HG03045 (cell line): ENCODE data around the gene CACNB2.

Experiments used
- ATAC-seq: cut with Tn5 transposase; IDR thresholded peaks from one replicate; pipeline ENCODE4 v1.9.1; 2021; ENCODE audit warnings: mild to moderate bottlenecking, moderate library complexity; ENCODE audit not compliant: unreplicated experiment

CACNB2 gene

DNA sequence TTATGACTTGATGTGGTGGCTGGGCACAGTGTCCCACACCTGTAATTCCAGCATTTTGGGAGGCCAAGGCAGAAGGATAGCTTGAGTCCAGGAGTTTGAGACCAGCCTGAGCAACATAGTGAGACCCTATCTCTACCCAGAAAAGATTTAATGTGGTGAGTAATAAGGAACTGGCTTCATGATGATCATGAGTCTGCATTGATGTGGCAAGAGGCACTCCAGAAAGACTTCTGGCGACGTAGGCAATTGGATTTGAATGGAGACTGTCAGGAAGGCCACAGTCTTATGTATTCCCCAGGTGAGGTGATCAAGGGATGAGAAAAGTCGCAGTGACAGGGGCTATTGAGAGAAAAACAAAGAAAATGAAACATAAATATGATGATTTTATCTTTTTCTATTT, 138.0 kb downstream of the CACNB2 start:
- ATAC-seq, result no peak

DNA sequence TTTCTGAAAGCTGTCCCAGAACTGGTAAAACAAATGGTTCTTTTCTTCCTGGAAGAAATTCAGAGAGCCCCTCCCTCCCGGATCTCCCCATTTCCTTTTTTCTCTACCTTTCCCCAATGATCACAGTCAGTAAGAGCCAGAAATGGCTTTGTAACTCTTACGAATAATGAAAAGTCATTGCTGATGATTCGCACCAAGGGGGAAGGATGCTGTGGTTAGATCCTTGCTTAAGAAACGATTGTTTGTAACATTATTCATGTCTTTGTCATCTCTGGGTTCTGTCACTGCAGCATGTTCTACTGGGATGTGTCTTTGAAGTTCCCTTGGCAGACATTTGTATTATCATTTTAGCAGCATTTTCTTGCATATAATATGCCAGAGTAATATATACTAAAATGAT, 138.9 kb downstream of the CACNB2 start:
- ATAC-seq, result no peak

DNA sequence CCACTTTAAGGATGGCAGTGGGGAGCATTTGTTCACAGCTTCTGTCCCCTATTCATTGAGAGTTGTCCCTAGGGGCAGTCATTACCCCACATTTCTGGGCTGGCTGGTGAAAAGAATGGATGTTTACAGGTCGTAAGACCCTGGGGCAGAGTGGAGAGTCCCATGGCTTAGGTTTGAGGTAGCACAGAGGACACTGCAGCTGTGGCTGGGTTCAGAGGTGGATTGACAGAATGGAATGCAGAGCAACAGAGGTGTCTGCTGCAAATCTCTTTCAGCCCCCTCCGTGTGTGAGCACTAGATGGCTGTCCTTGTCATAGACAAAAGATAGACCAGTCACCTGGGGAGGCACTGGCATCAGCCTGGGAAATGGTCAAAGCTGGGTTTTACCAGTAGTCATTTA, 141.9 kb downstream of the CACNB2 start:
- no peak for ATAC-seq

GRCh38 chr10:18290651-18291313, 150.6 kb downstream of the CACNB2 start:
- ATAC-seq, result no peak

- no peak for ATAC-seq
Observed at GRCh38 chr10:18293536-18294510, 153.6 kb downstream of the CACNB2 start.

- ATAC-seq, result no peak
Observed at GRCh38 chr10:18294633-18295032, 154.4 kb downstream of the CACNB2 start.

DNA sequence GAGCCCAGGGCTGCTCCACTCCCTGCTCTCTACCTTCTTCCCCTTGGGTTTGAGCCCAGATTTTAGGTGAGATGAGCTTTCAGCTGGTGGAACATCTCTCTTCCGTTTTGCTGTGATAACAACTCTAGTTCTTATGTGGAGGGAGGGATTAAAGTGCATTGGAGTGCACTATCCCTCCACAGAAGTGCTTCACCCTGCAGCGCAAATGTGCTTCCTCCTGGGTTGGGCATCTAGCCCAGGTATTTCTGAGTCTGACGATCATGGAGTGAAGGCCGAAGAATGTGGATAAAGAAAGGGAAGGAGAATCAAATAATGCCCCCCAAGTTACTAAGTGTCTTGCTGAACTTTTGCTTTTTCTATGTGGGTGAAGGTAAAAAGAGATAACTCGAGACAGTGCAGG, 157.4 kb downstream of the CACNB2 start:
- ATAC-seq, result no peak

DNA sequence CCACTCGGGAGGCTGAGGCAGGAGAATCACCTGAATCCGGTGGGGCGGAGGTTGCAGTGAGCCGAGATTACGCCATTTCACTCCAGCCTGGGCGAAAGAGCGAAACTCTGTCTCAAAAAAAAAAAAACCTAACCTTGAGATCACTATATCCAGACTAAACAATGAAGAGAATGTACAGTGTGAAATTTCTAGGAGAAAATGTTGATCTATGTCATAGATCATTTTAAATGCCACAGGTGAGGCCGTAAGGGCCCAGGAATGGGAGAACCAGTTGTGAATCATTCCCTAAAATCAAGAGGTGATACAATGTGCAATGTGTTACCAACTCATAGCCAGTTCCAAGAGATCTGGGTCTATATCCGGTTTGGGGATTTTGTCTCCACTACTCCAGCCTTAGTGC, 158.0 kb downstream of the CACNB2 start:
- no peak for ATAC-seq

DNA sequence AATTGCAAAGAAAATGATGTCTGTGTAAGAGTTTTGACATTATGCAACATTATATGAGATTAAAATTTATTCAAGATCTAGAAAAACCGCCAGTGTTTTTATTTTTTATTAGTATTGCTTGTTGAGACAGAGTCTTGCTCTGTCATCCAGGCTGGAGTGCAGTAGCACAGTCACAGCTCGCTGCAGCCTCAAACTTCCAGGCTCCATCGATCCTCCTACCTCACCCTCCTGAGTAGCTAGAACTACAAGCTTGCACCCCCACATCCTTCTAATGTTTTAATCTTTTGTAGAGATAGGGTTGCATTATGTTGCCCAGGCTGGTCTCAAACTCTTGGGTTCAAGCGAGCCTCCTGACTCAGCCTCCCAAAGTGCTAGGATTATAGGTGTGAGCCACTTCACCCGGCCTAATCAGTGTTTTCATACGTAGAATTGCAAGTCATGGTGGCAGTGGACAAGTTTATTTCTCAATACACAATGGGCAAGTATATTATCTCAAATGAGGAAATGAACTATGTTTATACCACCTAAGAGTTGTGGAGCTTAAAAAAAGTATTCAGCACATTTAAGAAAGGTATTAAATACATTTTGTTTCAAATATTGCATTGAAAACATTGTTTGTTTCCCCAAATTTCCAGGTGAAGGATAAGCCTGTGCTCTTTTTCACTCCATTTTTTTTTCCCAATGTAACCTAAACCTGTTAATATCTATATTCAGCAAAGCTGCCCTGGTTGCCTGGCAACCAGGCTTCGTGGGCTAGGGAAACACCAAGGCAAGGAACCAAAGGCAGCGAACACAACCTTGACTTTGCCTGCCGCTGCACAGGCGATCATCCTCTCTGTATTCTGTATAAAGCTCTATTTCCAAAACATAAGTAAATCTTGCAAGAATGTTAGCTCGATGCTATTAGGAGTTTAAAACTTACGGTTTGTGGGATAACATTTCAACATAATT, 163.9 kb downstream of the CACNB2 start:
- ATAC-seq, result no peak

DNA sequence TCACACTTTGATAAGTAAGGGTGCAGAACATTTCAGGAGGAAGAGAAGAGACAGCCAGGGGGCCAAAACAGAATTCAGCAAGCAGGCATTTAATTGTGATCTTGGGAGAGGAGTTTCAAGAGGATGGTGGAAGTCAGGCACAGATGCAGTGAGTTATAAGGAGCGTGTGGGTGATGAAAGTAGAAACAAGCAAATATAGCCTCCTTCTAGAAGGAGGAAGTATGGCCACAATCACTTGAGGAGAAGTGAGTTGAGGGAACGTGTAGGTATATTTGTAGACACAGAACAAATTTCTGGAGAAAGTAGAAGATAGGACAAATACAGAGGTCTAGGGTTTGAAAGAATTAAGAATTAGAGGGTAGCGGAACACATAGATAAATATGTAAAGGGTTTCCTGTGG, 165.8 kb downstream of the CACNB2 start:
- ATAC-seq, result no peak

- no peak for ATAC-seq
Observed at GRCh38 chr10:18308600-18308999, 168.4 kb downstream of the CACNB2 start.

DNA sequence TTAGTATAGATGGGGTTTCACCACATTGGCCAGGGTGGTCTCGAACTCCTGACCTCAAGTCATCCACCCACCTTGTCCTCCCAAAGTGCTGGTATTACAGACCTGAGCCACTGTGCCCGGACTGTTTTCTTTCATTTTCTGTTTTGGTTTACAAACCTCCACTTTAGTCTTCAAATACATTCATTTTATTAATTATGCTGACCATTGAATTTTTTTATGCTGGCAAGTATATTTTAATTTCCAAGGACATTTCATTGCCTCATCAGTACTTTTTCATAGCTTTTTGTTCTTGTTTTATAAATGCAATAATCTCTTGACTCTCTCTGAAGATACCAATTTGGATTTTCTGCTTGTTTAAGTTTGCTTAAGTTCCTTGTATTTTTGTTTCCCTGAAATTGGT, 170.5 kb downstream of the CACNB2 start:
- no peak for ATAC-seq

GRCh38 chr10:18312374-18313139, 172.3 kb downstream of the CACNB2 start:
- ATAC-seq, result no peak

GRCh38 chr10:18313140-18313530, 172.9 kb downstream of the CACNB2 start:
- no peak for ATAC-seq

DNA sequence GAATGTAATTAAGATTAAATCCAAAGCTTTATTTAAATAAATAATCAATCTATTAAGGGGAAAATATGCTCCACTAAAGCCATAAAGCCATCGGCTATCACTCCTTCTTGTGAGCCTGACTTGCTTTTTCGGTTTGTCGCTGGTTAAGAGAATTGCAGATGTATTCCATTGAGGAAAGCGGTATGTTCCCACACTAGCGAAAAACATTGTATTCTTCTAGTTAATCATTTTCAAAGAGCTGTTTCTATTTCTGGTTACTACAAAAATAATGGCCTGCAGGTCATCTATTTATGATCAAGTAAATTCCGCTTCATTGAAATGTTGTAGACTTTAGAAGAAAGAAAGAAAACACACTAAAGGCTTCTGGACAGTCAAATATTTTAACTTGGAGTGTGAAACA, 173.4 kb downstream of the CACNB2 start:
- no peak for ATAC-seq

- ATAC-seq, result no peak
Observed at GRCh38 chr10:18319628-18320027, 179.4 kb downstream of the CACNB2 start.

GRCh38 chr10:18321371-18321770, 181.1 kb downstream of the CACNB2 start:
- no peak for ATAC-seq

- ATAC-seq, result no peak
Observed at GRCh38 chr10:18323916-18324315, 183.7 kb downstream of the CACNB2 start.

- ATAC-seq, result no peak
Observed at GRCh38 chr10:18325410-18325809, 185.2 kb downstream of the CACNB2 start.

DNA sequence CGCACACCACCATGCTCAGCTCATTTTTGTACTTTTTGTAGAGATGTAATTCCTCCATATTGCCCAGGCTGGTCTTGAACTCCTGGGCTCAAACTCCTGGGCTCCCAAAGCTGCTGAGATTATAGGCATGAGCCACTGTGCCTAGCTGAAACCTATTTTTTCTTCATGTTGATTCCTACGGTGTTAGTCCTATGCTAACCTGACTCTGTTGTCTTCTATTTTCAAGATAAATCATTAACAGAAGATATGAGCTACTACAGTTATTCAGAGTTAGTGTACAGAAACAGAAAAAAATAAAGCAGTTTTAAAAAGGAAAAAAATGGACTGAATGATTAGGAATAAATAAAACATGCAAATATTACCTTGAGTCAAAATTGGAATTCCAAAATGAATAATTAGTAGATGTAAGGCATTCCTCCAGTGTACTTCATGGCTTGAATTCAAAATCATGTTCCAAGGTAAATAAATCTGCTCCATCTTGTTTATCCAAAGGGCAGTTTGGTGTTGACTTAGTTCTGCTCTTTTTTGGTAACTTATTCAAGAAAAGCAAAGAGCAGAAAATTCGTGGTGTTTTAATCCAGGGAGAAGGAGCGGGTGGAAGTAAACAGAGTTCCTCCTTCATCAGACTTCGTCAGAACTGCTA, 185.8 kb downstream of the CACNB2 start:
- no peak for ATAC-seq
